ENCODE measurements around the gene SFPQ.

GRCh38 chr1:35192056-35192852, 691 bp downstream of the SFPQ start:
- no peak for TF ChIP-seq CTCF (IDR thresholded peaks at IDR 0.05)
- no peak for TF ChIP-seq EZH2 (IDR thresholded peaks at IDR 0.05; ENCODE audit: borderline replicate concordance, insufficient read depth, low read depth, low read length, poor library complexity, severe bottlenecking)
